Mesodermal cell (in vitro differentiated cells): Measurements from ENCODE around the gene COQ7.

ENCODE experiments used
- H3K27ac ChIP-seq: 2 replicates; pipeline ENCODE4 v1.7.0; 2013; ENCODE audit warnings: mild to moderate bottlenecking, low read depth, low read length, moderate library complexity; ENCODE audit not compliant: severe bottlenecking
- H3K36me3 ChIP-seq: 2 replicates; pipeline ENCODE4 v1.7.1; 2013; ENCODE audit warnings: mild to moderate bottlenecking, low read length, moderate library complexity; ENCODE audit not compliant: control insufficient read depth, insufficient read depth
- H3K4me1 ChIP-seq: one replicate; pipeline ENCODE4 v1.7.1; 2013; ENCODE audit warnings: mild to moderate bottlenecking, low read length; ENCODE audit not compliant: insufficient read depth, control insufficient read depth, poor library complexity, severe bottlenecking
- H3K4me3 ChIP-seq: 2 replicates; pipeline ENCODE4 v1.7.0; 2013; ENCODE audit warnings: low read length, control low read depth, mild to moderate bottlenecking; ENCODE audit not compliant: insufficient read depth, poor library complexity, severe bottlenecking; ENCODE audit errors: extremely low read depth
- H3K9me3 ChIP-seq: 2 replicates; pipeline ENCODE4 v1.7.1; 2013; ENCODE audit warnings: mild to moderate bottlenecking, low read length, moderate library complexity; ENCODE audit not compliant: control insufficient read depth
- WGBS, 2 experiments: methylation state at CpG; one replicate each; pipeline ENCODE4 v1.1.5; 2013; ENCODE audit warnings: missing lambda C conversion rate in 2 of 2; ENCODE audit not compliant: insufficient coverage in 2 of 2; 5-methylcytosine and 5-hydroxymethylcytosine counted together

Gene COQ7

DNA sequence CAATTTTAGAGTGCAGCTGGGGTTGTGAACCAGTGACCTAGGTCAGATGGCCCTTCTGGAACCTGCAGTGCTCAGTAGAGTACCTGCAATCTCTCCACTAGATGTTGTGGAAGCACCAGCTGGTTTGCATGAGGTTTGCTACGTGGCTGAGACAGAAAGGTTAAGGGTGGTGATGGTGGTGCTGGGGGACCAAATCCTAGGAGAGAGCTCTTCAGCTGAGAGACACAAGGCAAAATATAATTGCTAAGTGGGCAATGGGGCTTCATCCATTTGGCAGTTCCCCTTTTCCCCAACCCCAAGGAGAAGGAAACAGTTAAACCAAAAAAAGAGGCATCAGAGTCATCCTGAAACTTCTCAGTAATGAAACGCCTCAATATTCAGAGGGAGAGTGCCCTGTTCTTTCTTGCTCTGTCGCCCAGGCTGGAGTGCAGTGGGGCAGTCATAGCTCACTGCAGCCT, 60.3 kb downstream of the COQ7 start:
- WGBS, 2 experiments: 85 to 93% methylated on average over 2 to 3 of the region's 3 CpGs
- no peak overlapping the region for H3K4me3 ChIP-seq
- peaks cover 15% of the 10 kb centered on the region for H3K36me3 ChIP-seq
- H3K4me1 ChIP-seq: peaks cover 46% of the 10 kb centered on the region
- H3K9me3 ChIP-seq: peaks cover 4% of the 10 kb centered on the region
- no peak overlapping the region for H3K27ac ChIP-seq

DNA sequence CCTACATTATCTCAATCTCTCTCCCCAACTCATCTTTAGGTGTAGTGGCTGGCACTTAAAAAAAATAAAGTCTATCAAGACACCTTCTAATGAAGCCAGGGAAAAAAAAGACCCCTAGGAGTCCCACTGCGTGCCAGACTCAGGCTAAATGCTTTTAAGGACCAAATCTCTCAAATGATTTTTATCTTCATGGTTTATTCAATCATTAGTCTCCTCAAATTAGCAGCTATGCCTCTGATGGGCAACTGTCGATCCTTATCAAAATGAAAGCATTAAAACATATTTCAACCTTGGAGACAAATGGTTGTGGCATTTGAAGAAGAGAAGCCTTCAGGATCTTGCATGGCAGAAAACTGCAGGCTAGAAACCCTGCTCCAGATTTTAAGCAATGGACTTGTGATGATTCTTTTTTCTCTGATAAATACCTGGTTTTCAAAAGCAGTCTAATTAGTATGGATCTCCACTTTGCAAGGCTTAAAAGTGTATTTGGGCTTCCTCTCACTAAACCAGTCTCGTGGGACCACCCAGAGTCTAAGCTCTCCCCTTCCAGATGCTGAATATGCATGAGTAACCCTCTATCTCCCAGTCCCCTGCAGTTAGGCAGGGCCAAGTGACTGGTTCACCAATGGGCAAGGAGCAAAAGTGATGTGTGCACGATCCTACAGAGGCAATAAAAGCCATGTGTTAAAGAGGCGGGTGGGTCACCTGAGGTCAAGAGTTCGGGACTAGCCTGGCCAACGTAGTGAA, 61.2 kb downstream of the COQ7 start:
- Histone ChIP-seq H3K36me3 (peaks cover 13% of the 10 kb centered on the region), H3K4me1 (peaks cover 46% of the 10 kb centered on the region), H3K27ac (no peak overlapping the region), H3K9me3 (peaks cover 4% of the 10 kb centered on the region), H3K4me3 (no peak overlapping the region)
- 29 to 44% methylated on average over 2 of the region's 7 CpGs for WGBS, 2 experiments
